T-helper 1 cell treated with Interleukin-12 subunit alpha and Interleukin-12 subunit beta and Interleukin-4 antibody, amounts not matched to agents 30 ng/mL and 1 ng/mL, for 36 hours (primary cell): ENCODE results near the gene RGS6. TPM values are rescaled to one million over a fixed set of nuclear protein-coding genes. Genes with fewer than 3 reads are reported as not detected.
"Not testable (repeated sequence)": the region's sequence is repeated elsewhere in the genome, so short reads cannot be mapped to it uniquely, and the experiment has no call there.

Experiments
- intact Hi-C: fragments of 100-400 bp; cut with micrococcal nuclease; formaldehyde crosslinking; loops from one replicate; pipeline ENCODE4 v1.15.1; 2024
- total RNA-seq: library from RNA; stranded (reverse); gene quantifications from 2 replicates; pipeline ENCODE4 v1.2.3, GENCODE V29; 2022

RGS6 gene
- total RNA-seq, result 3.0 and 3.1 TPM in 2 replicates

DNA sequence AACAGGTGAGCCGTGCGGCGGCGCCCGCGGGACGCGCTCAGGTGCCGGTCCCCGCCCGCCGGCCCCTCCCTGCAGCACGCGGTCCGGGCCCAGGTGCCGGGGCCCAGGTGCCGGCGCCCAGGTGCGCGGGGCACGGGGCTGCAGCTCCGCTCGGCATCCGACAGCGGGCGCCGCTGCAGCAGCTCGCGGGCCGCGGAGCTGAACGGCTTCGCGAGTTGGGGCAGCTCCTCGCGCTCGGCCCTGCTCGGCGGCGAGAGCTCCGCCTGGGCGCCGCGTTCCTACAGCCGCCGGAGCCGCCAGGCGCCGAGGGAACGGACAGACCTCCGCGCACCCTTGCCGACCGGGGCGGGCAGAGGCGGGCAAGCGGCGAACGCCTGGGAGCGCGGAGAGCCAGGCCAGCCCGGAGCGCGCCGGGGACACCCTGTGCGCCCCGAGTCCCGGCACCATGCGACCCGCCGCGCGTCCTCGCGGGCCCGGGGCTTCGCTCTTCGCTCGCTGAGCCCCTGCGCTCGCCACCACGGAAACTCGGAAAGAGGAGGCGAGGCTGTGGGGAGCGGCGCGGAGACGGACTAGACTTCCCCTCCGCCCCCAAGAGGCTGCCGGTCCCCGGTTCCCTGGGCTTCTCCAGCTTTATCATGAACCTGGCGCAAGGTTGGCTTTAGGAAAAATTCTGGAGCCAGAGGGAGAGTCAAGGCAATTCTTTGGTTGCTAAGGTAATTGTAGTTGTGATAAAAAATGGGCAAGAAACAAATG lies at the start of gene RGS6:
Gene RGS6 (plus strand): TSS at position 201 of the 753 bp plus-strand sequence.
- intact Hi-C loops, result no loop called here

GRCh38 chr14:71883094-71883493 lies 49.1 kb upstream of the RGS6 start:
- intact Hi-C loops, result no loop called here

DNA sequence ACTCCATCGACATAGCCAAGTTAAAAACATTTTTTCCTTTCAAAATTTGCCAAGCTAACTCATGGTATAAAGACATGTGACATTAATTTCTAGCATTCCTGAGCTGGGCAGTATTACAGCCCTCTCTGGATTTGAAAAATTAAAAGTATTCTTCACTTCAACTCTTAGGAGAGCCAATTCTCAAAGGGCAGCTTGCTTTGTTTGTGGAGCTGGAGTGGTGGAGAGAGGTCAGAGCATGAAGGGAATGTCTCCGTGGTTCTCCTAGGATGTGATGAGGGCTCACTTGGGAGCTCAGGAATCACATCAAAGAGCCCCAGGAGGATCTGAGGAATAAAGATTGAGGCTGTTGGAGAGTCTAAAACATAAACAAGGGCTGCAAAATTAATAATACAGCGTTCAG lies 46.9 kb upstream of the RGS6 start:
- intact Hi-C loops, result no loop called here

- intact Hi-C loops, result not testable (repeated sequence)
Observed at GRCh38 chr14:71887802-71888201, 44.4 kb upstream of the RGS6 start.

DNA sequence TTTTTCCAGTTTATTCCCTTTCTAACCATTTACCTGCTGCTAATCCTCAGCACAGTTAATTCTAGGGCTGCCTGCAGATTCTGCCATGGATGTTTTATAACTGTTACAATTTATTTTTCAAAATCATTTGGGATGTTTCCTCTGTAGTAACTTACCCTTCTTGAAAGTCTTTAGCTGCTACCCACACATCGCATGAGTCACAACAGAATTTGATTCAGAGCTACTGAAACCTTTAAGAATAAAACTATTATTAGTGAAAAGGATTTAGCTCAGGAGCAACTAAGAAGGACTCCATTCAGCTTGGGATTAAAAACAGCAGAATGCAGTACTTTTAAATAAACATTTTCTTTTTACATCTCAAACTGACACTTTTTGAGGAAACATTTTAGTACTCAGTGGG lies 41.7 kb upstream of the RGS6 start:
- intact Hi-C loops, result no loop called here

GRCh38 chr14:71891185-71891584 lies 41.0 kb upstream of the RGS6 start:
- intact Hi-C loops, result no loop called here

DNA sequence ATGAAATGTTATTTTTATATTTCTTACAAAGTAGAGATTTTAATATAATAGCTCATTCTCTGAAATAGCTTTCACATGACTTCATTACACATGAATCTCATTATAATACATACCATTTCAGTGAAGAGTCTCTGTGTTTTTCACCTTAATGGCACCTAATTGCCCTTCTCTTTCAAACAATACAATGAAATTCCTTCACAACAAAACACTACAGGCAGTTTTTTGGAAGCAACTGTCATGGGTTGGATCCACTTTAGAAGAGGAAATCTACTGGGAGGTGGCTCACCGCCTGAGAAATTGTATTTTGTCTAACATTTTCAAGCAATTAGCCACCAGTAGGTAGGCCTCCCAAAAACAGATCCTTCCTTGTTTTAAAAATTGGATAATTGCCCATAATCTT lies 40.3 kb upstream of the RGS6 start:
- intact Hi-C loops, result no loop called here

GRCh38 chr14:71905031-71905430 lies 27.2 kb upstream of the RGS6 start:
- intact Hi-C loops, result no loop called here

GRCh38 chr14:71905860-71906259 lies 26.4 kb upstream of the RGS6 start:
- intact Hi-C loops, result no loop called here

DNA sequence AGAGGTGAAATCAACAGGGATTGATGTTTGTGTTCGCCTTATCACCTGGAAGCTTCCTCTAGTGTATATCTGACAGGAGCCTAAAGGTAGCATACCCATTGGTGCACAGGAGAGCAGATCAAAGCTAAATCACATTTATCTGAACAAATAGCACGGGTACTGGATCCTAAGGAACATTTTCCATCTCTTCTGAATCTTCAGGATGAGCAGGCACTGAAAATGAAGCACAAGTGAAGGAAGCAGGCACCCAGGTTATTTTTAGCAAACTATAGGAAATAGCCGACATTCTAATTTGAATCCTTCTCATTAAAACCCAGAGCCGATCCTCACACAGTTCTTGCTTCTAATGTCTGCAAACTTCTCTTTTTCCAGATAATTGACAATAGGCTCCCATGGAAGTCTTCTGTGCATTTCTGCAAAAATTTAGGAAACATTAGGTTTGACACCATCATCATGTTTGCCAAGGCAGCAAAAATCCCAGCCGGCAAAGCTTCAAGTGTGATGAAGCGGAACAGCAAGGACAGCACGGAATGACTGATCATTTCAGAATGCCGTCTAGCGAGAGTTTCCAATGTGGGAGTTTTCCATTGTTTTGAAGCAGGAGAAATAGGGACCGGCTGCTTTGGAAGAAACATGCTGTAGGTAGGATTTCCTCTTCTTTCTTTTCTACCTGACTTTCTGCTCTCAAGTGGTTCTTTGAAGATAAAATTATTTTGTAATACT lies 24.3 kb upstream of the RGS6 start:
- intact Hi-C loops, result no loop called here

- intact Hi-C loops, result no loop called here
Observed at GRCh38 chr14:71911669-71912068, 20.6 kb upstream of the RGS6 start.

DNA sequence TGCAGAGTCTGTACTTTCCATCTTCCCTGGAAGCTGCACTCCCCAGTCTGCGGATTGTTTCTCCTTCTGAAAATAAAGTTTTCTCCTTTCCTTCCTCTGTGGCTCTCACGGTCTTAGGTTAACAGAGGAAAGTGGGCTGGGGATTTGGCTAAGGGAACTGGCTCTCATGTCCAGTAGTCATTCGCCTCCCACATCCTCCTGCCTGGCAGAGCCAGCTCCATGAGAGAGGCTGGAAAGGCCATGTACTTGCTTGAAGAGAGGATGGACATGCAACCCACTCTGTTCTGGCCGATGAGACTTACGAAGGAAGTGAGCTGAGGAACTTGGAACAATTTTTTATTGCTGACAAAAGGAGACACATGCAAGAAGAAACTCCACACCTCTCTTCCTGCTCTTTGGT lies 18.9 kb upstream of the RGS6 start:
- intact Hi-C loops, result no loop called here

- intact Hi-C loops, result no loop called here
Observed at GRCh38 chr14:71918955-71919354, 13.3 kb upstream of the RGS6 start.

DNA sequence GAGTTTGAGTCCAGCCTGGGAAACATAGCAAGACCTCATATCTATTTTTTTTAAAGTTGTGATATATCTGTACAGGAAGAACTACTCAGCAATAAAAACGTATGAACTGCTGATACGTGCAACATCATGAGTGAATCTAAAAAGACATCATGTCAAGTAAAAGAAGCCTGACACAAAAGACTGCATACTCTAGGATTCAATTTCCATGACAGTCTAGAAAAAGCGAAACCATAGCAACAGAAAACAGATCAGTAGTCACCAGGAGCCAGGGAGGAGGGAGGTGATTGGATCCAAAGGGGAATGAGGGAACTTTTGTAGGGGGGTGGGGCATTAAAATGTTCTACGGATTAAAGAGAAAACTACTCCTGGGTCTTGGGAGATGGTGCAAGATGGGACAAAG lies 8.7 kb upstream of the RGS6 start:
- intact Hi-C loops, result no loop called here

DNA sequence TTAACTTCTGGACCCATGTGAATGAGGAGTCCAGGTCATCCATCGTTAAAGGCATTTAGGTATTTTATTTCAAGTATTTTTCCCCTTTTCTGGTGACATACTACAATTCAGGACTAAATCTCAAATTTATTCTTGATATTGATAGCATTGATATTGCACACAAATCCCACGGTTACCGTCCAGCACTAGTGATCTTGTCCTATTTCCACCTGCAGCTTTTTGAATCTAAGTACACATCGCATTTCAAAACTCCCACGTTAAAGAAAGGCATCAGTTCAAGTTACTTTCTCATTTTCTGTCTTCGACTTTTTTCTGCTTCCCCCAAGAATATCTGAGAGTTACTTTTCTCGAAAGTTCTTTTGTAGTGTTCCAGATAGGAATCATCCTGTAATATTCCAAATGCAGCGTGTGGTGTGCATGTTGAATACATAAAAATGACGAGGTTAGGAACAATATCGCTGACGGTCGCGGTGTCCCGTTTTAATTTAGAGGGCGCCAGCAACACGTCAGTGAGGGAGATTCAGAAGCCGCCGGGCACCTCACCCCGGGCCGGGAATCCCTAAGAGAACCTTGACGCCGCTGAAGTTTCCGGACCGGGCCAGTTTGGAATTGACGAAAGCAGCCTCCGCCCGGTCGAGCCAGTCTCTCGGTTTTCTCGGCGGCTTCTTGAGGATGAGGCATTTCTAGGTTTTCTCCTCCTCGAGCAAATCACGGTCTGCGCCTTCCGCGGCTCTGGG lies 569 bp upstream of the RGS6 start:
- intact Hi-C loops, result no loop called here

GRCh38 chr14:71933001-71933587 lies 865 bp downstream of the RGS6 start:
- intact Hi-C loops, result no loop called here

GRCh38 chr14:71938273-71938672 lies 6.0 kb downstream of the RGS6 start:
- intact Hi-C loops, result not testable (repeated sequence)

DNA sequence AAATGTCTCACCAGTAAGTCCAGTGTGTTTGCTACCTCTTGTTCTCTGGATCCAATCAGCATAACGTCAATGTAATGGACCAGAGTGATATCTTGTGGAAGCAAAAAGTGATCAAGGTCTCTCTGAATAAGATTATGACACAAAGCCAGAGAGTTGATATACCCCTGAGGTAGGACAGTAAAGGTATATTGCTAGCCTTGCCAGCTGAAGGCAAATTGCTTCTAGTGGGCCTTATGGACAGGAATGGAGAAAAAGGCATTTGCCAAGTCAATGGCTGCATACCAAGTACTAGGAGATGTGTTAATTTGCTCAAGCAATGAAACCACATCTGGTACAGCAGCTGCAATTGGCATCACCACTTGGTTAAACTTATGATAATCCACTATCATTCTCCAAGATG lies 7.1 kb downstream of the RGS6 start:
- intact Hi-C loops, result not testable (repeated sequence)

DNA sequence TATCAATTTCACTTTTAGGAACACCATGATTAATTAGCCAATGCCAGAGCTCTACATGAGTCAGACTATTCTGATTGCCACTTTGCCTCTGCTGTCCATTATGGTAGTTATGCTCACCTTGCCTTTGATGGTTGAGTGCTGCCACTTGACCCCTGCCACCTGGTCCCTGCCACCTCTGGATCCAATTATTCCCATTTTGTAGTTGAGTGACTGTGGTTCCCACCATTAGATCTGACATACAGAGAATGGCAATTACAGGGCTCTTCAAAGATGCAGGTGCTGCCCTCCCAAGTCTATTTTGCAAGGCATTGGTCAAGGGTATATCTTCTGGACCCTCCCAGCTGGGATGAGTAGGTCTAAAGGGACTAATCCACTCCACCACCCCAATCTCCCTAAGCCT lies 8.3 kb downstream of the RGS6 start:
- intact Hi-C loops, result not testable (repeated sequence)

DNA sequence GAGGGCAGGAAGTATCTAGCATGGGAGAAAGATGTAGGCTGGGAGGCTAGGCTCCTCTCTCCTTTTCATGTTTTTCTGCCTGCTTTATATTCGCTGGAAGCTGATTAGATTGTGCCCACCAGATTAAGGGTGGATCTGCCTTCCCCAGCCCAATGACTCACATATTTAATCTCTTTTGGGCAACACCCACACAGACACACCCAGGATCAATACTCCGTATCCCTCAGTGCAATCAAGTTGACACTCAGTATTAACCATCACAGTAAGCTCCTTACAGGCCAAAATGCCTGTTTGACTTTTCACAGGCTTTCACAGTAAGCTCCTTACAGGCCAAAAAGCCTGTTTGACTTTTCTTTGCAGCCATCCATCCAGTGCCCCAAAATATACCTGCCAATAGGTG lies 9.4 kb downstream of the RGS6 start:
- intact Hi-C loops, result not testable (repeated sequence)

DNA sequence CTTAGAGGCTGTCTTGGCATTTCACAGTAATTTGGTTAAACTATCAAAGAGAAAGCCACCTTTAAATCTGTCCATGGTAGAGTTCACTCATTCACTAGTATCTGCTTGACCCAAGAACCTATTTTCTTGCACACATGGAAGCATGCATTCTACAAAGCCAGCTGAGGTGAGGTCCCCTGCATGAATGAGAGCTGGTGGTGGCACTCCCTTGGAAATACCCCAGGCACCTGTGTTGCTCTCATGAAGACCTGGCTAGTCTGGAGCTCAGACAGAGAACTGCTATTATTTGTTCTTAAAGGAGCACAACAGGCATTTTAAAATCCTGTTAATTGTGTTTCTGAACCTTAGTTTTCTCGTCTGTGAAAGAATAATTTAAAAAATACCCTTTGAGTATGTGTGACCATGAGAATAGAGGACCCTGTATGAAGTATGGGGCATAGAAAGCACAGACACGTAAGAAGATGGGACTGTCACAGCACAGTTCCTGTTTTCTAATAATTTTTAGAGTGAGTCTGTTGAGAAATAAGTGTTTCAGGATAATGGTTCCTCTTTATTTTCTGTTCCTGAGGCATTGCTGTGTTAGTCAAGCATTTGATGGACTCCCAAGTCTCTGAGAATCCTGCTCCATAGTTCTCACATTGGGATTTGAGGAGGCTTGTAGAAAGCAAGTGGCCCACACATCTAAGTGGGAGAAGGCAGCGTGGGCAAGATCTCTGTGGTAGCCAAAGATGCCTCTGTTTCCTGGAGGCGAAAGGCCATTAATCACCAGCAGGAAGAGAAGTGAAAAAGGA lies 10.9 kb downstream of the RGS6 start:
- intact Hi-C loops, result no loop called here
